ENCODE results near the gene NPAP1. TPM values are rescaled to one million over a fixed set of nuclear protein-coding genes. Genes with fewer than 3 reads are reported as not detected.
"Not testable (repeated sequence)": the region's sequence is repeated elsewhere in the genome, so short reads cannot be mapped to it uniquely, and the experiment has no call there.

Gene NPAP1
- total RNA-seq, 1 experiment from 2014 or later = 0.07 TPM

- no peaks in the 10 kb centered on the region for H3K23me2 ChIP-seq (ENCODE audit: insufficient read length, low read depth, low read length, poor library complexity, severe bottlenecking)
- no peak overlapping the region for H3T11ph ChIP-seq (ENCODE audit: low read length)
- peak overlapping the region in 1 of 3 experiments; percentile 68; a peak in 1 of 7 replicates for H3K27ac Mint-ChIP-seq
- peaks cover 31% of the 10 kb centered on the region for H3K9me3 ChIP-seq (ENCODE audit: control insufficient read depth, low read depth, low read length)
- no peak overlapping the region for H2BK12ac ChIP-seq (ENCODE audit: insufficient read length, low read depth, low read length)
- no peak overlapping the region for H3K9ac ChIP-seq (ENCODE audit: extremely low read depth, insufficient read length, low read length)
- no peak overlapping the region for H3K4me3 Mint-ChIP-seq
- no peak overlapping the region for H3K56ac ChIP-seq (ENCODE audit: insufficient read length, low read depth, low read length)
- H2BK20ac ChIP-seq (ENCODE audit: low read depth, low read length, poor library complexity, severe bottlenecking) = no peak overlapping the region
- no peak overlapping the region for H2BK120ac ChIP-seq (ENCODE audit: low read depth, low read length, poor library complexity, severe bottlenecking)
- H2BK15ac ChIP-seq (ENCODE audit: low read depth, low read length) = no peak overlapping the region
- no peaks in the 10 kb centered on the region for H3K27me3 ChIP-seq (ENCODE audit: insufficient read depth, low read length)
- H3K79me2 ChIP-seq (ENCODE audit: insufficient read depth, low read length) = no peaks in the 10 kb centered on the region
- H4K5ac ChIP-seq (ENCODE audit: insufficient read length, low read depth, low read length) = no peak overlapping the region
- H3K4me1 ChIP-seq (ENCODE audit: insufficient read depth, low read length) = 0 out of 2 replicates have a peak, but pooled peaks cover 2% of the 10 kb centered on the region
- no peak overlapping the region for H3K14ac ChIP-seq (ENCODE audit: insufficient read depth, low read length)
- no peak overlapping the region for H4K8ac ChIP-seq (replicated peaks; ENCODE audit: insufficient read length, low read depth, low read length)
- H4K91ac ChIP-seq (ENCODE audit: insufficient read length, low read depth, low read length) = no peak overlapping the region
- no peak overlapping the region for H2AFZ ChIP-seq (ENCODE audit: low read length)
- H4K20me1 ChIP-seq (ENCODE audit: control insufficient read depth, insufficient read depth, insufficient read length) = no peaks in the 10 kb centered on the region
- no peak overlapping the region for H2AK5ac ChIP-seq (ENCODE audit: insufficient read length, low read length)
- TF ChIP-seq, protein P1, sequence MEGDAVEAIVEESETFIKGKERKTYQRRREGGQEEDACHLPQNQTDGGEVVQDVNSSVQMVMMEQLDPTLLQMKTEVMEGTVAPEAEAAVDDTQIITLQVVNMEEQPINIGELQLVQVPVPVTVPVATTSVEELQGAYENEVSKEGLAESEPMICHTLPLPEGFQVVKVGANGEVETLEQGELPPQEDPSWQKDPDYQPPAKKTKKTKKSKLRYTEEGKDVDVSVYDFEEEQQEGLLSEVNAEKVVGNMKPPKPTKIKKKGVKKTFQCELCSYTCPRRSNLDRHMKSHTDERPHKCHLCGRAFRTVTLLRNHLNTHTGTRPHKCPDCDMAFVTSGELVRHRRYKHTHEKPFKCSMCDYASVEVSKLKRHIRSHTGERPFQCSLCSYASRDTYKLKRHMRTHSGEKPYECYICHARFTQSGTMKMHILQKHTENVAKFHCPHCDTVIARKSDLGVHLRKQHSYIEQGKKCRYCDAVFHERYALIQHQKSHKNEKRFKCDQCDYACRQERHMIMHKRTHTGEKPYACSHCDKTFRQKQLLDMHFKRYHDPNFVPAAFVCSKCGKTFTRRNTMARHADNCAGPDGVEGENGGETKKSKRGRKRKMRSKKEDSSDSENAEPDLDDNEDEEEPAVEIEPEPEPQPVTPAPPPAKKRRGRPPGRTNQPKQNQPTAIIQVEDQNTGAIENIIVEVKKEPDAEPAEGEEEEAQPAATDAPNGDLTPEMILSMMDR (conservative IDR thresholded peaks at IDR 0.05) = no peak
- no peak overlapping the region for H3K4me2 ChIP-seq (ENCODE audit: insufficient read depth, insufficient read length, low read length)
- no peak overlapping the region for H3K27ac ChIP-seq (ENCODE audit: insufficient read length, low read depth, low read length)
- H3K18ac ChIP-seq (ENCODE audit: insufficient read length, low read depth, low read length) = no peak overlapping the region
- H2BK5ac ChIP-seq (ENCODE audit: insufficient read length, low read length) = no peak overlapping the region
- no peak for DNase-seq
- peaks cover 10 to 11% of the 10 kb centered on the region in 2 experiments; a peak in 3 of 4 replicates for H3K4me1 Mint-ChIP-seq
- no peak overlapping the region for H3K23ac ChIP-seq (ENCODE audit: insufficient read length, low read depth, low read length)
- H3K9me3 Mint-ChIP-seq = peaks cover 56 to 69% of the 10 kb centered on the region in 2 experiments
- WGBS (ENCODE audit: extremely low coverage, insufficient read length, low lambda C conversion rate) = no CpG with 5 or more reads among the region's 3 CpGs
- H3K36me3 Mint-ChIP-seq (ENCODE audit: insufficient read depth in 1 of 3, low read depth in 3 of 3) = peaks cover 0 to 3% (median 2%) of the 10 kb centered on the region in 3 experiments; a peak in 4 of 7 replicates
- peaks cover 4% of the 10 kb centered on the region; the same call in 1 of the 2 replicates for H3K27me3 Mint-ChIP-seq (ENCODE audit: low read depth)
- no peak overlapping the region for H3K4ac ChIP-seq (ENCODE audit: low read depth, low read length)
- H3K79me1 ChIP-seq (ENCODE audit: insufficient read depth, low read depth, low read length, poor library complexity, severe bottlenecking) = no peaks in the 10 kb centered on the region
Observed at GRCh38 chr15:24682002-24682401, 6.4 kb downstream of the NPAP1 start.

DNA sequence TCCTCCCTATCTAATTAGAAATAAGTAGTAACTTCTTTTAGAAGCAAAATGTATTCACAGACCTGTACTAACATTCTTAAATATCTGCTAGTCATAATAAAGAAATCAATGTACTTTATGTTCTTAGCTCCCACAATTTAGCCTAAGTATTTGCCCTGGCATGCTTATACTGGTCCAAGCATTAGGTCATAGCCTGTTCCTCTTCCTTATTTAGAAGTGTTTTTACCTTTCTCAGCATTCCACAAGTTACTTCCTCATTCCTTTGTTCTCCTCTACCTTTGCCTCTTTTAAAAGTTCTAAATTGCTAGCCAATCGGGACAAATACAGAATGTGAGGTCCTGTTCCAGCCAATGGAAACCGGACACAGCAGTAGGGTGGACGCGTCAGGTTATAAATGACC lies 7.3 kb downstream of the NPAP1 start:
- not testable (repeated sequence) for H3K23me2 ChIP-seq (ENCODE audit: insufficient read length, low read depth, low read length, poor library complexity, severe bottlenecking); H2AK5ac ChIP-seq (ENCODE audit: insufficient read length, low read length); H3K4me1 ChIP-seq (ENCODE audit: insufficient read depth, low read length); H2BK5ac ChIP-seq (ENCODE audit: insufficient read length, low read length); H3K79me2 ChIP-seq (ENCODE audit: insufficient read depth, low read length); H4K5ac ChIP-seq (ENCODE audit: insufficient read length, low read depth, low read length); H3K9ac ChIP-seq (ENCODE audit: extremely low read depth, insufficient read length, low read length); H2BK120ac ChIP-seq (ENCODE audit: low read depth, low read length, poor library complexity, severe bottlenecking); H2AFZ ChIP-seq (ENCODE audit: low read length); H3K23ac ChIP-seq (ENCODE audit: insufficient read length, low read depth, low read length); H4K91ac ChIP-seq (ENCODE audit: insufficient read length, low read depth, low read length); H3K14ac ChIP-seq (ENCODE audit: insufficient read depth, low read length); H3K4me2 ChIP-seq (ENCODE audit: insufficient read depth, insufficient read length, low read length); H4K20me1 ChIP-seq (ENCODE audit: control insufficient read depth, insufficient read depth, insufficient read length); H2BK15ac ChIP-seq (ENCODE audit: low read depth, low read length); H4K8ac ChIP-seq (replicated peaks; ENCODE audit: insufficient read length, low read depth, low read length); H3K27me3 ChIP-seq (ENCODE audit: insufficient read depth, low read length); H2BK20ac ChIP-seq (ENCODE audit: low read depth, low read length, poor library complexity, severe bottlenecking); H3K4me3 Mint-ChIP-seq; DNase-seq; H3K36me3 Mint-ChIP-seq (ENCODE audit: insufficient read depth in 1 of 3, low read depth in 3 of 3); H3K79me1 ChIP-seq (ENCODE audit: insufficient read depth, low read depth, low read length, poor library complexity, severe bottlenecking); H3K18ac ChIP-seq (ENCODE audit: insufficient read length, low read depth, low read length); H3T11ph ChIP-seq (ENCODE audit: low read length); H3K27me3 Mint-ChIP-seq (ENCODE audit: low read depth); H3K56ac ChIP-seq (ENCODE audit: insufficient read length, low read depth, low read length); H2BK12ac ChIP-seq (ENCODE audit: insufficient read length, low read depth, low read length); H3K27ac ChIP-seq (ENCODE audit: insufficient read length, low read depth, low read length); H3K4ac ChIP-seq (ENCODE audit: low read depth, low read length)
- Mint-ChIP-seq H3K27ac (peak overlapping the region in 1 of 3 experiments; percentile 85; a peak in 2 of 7 replicates), H3K4me1 (peaks cover 10% of the 10 kb centered on the region in 2 experiments; a peak in 3 of 4 replicates), H3K9me3 (peaks cover 47 to 60% of the 10 kb centered on the region in 2 experiments)
- no CpG with 5 or more reads among the region's 4 CpGs for WGBS (ENCODE audit: extremely low coverage, insufficient read length, low lambda C conversion rate)
- H3K9me3 ChIP-seq (ENCODE audit: control insufficient read depth, low read depth, low read length) = peaks cover 27% of the 10 kb centered on the region
